ENCODE results near the gene FIP1L1.
A peak's percentile ranks its signal among the peaks of the same experiment; 100 is the strongest.

FIP1L1 gene

DNA sequence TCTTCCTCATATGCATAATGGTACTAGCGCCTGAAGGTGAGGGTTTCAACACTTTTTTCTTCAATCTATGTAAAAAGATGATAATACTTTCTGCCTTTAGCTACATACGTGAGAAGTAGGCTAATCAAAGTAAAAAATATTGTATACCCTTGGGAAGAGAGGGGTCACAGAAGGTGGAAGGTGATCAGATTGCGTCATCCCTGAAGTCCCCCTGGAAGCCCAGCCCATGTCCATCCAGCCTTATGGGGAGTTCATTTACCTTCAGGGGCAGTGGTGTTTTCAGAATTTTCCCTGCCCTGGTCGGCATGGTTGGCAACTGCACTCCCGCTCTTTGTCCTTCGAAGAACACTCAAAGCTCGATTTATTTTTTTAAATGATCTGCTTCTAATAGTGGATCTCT, 129.6 kb downstream of the FIP1L1 start:
- DNase-seq = no peak

DNA sequence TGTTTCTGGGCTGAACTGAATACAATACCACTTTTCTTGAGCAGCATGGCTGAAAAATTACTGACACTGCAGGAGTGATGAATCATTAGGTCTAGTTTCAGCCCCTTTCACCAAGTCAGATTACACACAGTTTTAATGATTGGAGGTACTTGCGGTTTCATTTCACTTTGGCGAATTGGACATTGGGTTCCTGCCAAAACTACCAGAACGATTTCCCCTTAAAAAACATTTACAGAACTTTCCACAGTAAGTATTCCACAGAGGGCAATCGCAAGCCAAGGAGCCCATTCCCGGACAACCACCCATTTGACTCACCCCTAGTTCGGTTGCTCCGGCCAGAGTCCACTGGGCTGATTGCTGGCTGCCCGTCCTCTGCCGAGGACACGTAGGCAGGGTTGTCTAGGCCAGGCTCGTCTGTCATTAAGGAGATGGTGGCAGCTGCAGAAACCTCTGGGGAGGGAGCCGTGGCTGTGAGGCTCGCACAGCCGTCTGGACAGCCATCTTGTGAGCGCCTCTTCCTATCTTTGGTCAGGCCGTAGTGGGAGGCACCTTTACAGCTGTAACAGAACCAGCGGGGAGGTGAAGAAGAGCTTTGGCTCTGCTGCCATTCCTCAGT, 130.3 kb downstream of the FIP1L1 start:
- peak; percentile 31 for DNase-seq

DNA sequence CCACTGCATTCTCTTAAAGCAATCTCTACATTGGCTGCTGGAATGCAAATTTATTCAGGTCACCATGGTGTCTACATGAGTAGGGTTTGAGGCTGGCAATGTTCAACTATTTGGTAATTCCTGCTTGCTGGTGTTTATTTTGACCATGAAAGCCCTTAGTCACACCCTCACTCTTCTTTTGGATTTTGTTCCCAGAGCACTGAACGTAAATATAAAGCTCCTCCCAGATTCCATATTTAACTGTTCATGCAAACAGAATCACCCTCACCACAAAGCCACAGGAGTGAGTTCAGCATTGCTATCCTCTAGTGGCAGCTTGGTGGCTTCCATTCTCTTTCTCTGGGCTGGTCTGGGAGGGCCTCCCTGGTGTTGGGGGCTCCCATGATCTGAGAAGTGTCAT, 131.0 kb downstream of the FIP1L1 start:
- no peak for DNase-seq

GRCh38 chr4:53510321-53510720, 132.9 kb downstream of the FIP1L1 start:
- DNase-seq = no peak

Data from NCI-H1105 (cell line).